K562 (cell line): ENCODE data around the gene ALDH16A1. TPM values are rescaled to one million over a fixed set of nuclear protein-coding genes. Genes with fewer than 3 reads are reported as not detected.

ENCODE experiments used
- PHB2 ChIP-seq: fragments of 450-650 bp; IDR thresholded peaks from 2 replicates; pipeline ENCODE4 v1.6.1; 2017; ENCODE audit warnings: low read depth
- TBP ChIP-seq: optimal IDR thresholded peaks from 2 replicates; pipeline ENCODE3; 2011; ENCODE audit warnings: low read depth, low read length, improper control_type of control experiment
- YY1 ChIP-seq, 3 experiments: IDR thresholded peaks; 2 replicates each; pipeline ENCODE4 v1.6.1; 2011; ENCODE audit warnings: low read length in 2 of 3, mild to moderate bottlenecking in 2 of 3, moderate library complexity in 2 of 3, borderline replicate concordance in 1 of 3, control low read depth in 1 of 3, low read depth in 1 of 3; ENCODE audit not compliant: insufficient read depth in 3 of 3, insufficient replicate concordance in 2 of 3, control insufficient read depth in 1 of 3, insufficient read length in 1 of 3; ENCODE audit errors: extremely low read depth in 1 of 3
- ZNF551 ChIP-seq: fragments of 250-450 bp; sonication (Bioruptor Pico); IDR thresholded peaks from 2 replicates; pipeline ENCODE4 v1.5.0; 2021; ENCODE audit warnings: mild to moderate bottlenecking, moderate library complexity
- ZNF583 ChIP-seq: fragments of 250-450 bp; sonication (Bioruptor Pico); IDR thresholded peaks from 2 replicates; pipeline ENCODE4 v1.4.0; 2020
- polyA plus RNA-seq, 8 experiments: library from polyadenylated mRNA; depleted of rRNA in 4 of 8; stranded (reverse) in 5 of 8; unstranded in 3 of 8; fragments of >200 nt; fragmentation: Nextera tagmentation in 2 of 8; fragmentation: Illumina TruSeq in 1 of 8; extraction: Ambion mirVana in 2 of 8; extraction: Trizol in 1 of 8; gene quantifications; 2 replicates each; pipeline versions ENCODE4 v1.2.1 to v1.2.3, GENCODE V29; 2011 to 2014; ENCODE audit warnings: inconsistent platforms in 1 of 8, missing spikeins in 1 of 8
- total RNA-seq, 7 experiments: library from RNA; depleted of rRNA in 6 of 7; stranded (reverse); fragments of >200 nt in 6 of 7; fragmentation: Illumina TruSeq in 2 of 7; extraction: Trizol in 2 of 7; gene quantifications; 2 replicates each; pipeline versions ENCODE4 v1.2.1 to v1.2.3, GENCODE V29; 2011 to 2021; ENCODE audit warnings: low replicate concordance in 1 of 7
- TF ChIP-seq, protein P1 (sequence below): fragments of 450-650 bp; formaldehyde crosslinking; IDR thresholded peaks from 2 replicates; pipeline ENCODE4 v1.4.0; 2022; ENCODE audit warnings: missing genetic modification characterization
- TF ChIP-seq, protein P2 (sequence below), 2 experiments: fragments of 450-650 bp; IDR thresholded peaks; 2 replicates each; pipeline ENCODE4 v1.6.1; 2016; ENCODE audit warnings: mild to moderate bottlenecking in 2 of 2, borderline replicate concordance in 1 of 2, low read depth in 1 of 2, moderate library complexity in 1 of 2
- TF ChIP-seq, protein P3 (sequence below), 3 experiments: fragments of 200-800 bp in 1 of 3; fragments of 250-450 bp in 1 of 3; fragments of 450-650 bp in 1 of 3; sonication (Bioruptor Pico) in 1 of 3; sonication (Bioruptor generic) in 1 of 3; formaldehyde crosslinking in 1 of 3; IDR thresholded peaks; 2 replicates each; pipeline versions ENCODE4 v1.6.1 to v1.8.0; 2016 to 2022; ENCODE audit warnings: mild to moderate bottlenecking in 2 of 3, missing genetic modification characterization in 2 of 3, missing compliant biosample characterization in 1 of 3, moderate library complexity in 1 of 3

Gene ALDH16A1
- total and polyA plus RNA-seq, 9 of the 15 experiments (the other 6 are each of a cell fraction or from before 2014, with no cell fraction given): 2.2 to 52.2 (median 7.6) TPM

DNA sequence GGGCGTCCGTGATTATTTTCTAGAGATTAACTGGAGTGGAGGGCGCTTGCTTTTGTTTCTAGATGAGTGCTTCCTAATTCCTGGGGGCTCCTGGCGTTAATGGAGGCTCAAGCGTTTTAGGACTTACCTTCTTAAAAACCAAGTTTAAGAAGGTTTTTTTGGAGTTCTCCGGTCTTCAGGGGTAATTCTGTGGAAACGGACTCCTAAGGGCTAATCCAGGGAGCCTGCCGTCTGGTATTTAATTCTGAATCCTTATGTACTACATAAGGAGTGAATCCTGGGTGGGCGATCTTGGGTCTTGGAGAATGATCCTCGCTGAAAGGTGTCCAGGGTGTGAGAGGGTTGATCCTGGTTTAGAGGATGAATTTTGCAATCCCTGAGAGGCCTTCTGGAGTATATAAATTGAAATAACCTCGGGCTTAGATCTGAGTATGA is 43.6 kb downstream of the ALDH16A1 start (continued):
- TF ChIP-seq, protein P1, sequence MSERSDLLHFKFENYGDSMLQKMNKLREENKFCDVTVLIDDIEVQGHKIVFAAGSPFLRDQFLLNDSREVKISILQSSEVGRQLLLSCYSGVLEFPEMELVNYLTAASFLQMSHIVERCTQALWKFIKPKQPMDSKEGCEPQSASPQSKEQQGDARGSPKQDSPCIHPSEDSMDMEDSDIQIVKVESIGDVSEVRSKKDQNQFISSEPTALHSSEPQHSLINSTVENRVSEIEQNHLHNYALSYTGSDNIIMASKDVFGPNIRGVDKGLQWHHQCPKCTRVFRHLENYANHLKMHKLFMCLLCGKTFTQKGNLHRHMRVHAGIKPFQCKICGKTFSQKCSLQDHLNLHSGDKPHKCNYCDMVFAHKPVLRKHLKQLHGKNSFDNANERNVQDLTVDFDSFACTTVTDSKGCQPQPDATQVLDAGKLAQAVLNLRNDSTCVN (CRISPR knock-in tag): no peak
- TF ChIP-seq, protein P2, sequence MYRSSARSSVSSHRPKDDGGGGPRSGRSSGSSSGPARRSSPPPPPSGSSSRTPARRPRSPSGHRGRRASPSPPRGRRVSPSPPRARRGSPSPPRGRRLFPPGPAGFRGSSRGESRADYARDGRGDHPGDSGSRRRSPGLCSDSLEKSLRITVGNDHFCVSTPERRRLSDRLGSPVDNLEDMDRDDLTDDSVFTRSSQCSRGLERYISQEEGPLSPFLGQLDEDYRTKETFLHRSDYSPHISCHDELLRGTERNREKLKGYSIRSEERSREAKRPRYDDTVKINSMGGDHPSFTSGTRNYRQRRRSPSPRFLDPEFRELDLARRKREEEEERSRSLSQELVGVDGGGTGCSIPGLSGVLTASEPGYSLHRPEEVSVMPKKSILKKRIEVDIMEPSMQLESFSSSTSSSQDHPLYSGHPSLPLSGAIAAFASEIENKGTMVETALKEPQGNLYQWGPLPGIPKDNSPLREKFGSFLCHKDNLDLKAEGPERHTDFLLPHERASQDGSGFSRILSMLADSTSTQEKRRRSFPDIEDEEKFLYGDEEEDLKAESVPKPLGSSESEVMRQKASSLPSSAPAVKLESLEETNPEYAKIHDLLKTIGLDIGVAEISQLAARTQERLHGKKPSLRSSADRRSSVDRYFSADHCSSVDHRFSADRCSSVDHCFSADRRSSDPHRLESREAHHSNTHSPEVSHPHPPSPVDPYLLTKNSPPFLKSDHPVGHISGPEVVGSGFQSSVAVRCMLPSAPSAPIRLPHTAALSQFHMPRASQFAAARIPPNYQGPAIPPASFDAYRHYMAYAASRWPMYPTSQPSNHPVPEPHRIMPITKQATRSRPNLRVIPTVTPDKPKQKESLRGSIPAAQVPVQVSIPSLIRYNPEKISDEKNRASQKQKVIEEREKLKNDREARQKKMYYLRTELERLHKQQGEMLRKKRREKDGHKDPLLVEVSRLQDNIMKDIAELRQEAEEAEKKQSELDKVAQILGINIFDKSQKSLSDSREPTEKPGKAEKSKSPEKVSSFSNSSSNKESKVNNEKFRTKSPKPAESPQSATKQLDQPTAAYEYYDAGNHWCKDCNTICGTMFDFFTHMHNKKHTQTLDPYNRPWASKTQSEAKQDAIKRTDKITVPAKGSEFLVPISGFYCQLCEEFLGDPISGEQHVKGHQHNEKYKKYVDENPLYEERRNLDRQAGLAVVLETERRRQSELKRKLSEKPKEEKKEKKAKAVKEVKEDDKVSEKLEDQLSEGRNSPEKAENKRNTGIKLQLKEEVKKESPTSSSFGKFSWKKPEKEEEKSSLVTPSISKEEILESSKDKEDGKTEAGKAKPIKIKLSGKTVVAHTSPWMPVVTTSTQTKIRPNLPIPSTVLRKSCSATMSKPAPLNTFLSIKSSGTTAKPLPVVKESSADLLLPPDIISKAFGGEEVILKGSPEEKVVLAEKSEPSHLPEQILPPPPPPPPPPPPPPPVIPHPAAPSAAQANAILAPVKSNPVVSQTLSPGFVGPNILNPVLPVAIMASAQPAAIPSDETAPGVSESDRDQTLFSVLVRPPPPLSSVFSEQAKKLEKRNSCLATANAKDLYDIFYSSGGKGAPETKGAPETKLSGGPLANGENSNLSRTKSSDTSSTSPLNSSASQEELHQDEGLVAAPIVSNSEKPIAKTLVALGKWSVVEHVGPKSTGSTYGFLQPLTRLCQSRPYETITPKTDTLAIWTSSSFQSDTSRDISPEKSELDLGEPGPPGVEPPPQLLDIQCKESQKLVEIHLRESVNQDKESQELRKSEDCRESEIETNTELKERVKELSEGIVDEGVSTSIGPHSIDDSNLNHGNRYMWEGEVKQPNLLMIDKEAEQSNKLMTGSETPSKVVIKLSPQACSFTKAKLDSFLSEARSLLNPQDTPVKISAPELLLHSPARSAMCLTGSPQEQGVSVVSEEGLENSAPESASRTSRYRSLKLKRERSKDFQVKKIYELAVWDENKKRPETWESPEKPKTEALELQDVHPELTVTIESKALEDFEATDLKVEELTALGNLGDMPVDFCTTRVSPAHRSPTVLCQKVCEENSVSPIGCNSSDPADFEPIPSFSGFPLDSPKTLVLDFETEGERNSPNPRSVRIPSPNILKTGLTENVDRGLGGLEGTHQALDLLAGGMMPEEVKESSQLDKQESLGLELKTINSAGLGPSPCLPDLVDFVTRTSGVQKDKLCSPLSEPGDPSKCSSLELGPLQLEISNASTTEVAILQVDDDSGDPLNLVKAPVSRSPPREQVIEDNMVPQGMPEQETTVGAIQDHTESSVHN (IDR thresholded peaks at IDR 0.05; ENCODE audit: borderline replicate concordance in 1 of 2, low read depth in 1 of 2): no peak
- TF ChIP-seq, protein P3, sequence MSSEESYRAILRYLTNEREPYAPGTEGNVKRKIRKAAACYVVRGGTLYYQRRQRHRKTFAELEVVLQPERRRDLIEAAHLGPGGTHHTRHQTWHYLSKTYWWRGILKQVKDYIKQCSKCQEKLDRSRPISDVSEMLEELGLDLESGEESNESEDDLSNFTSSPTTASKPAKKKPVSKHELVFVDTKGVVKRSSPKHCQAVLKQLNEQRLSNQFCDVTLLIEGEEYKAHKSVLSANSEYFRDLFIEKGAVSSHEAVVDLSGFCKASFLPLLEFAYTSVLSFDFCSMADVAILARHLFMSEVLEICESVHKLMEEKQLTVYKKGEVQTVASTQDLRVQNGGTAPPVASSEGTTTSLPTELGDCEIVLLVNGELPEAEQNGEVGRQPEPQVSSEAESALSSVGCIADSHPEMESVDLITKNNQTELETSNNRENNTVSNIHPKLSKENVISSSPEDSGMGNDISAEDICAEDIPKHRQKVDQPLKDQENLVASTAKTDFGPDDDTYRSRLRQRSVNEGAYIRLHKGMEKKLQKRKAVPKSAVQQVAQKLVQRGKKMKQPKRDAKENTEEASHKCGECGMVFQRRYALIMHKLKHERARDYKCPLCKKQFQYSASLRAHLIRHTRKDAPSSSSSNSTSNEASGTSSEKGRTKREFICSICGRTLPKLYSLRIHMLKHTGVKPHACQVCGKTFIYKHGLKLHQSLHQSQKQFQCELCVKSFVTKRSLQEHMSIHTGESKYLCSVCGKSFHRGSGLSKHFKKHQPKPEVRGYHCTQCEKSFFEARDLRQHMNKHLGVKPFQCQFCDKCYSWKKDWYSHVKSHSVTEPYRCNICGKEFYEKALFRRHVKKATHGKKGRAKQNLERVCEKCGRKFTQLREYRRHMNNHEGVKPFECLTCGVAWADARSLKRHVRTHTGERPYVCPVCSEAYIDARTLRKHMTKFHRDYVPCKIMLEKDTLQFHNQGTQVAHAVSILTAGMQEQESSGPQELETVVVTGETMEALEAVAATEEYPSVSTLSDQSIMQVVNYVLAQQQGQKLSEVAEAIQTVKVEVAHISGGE (CRISPR knock-in tag; IDR thresholded peaks at IDR 0.05): peak in 1 of 3 experiments; percentile 48; a peak in 1 of 6 replicates
- TF ChIP-seq TBP: no peak
- TF ChIP-seq PHB2: no peak
- no peak for TF ChIP-seq YY1 (IDR thresholded peaks at IDR 0.05; ENCODE audit: borderline replicate concordance in 1 of 3, control insufficient read depth in 1 of 3, extremely low read depth in 1 of 3, insufficient read depth in 3 of 3, insufficient read length in 1 of 3, insufficient replicate concordance in 2 of 3, low read depth in 1 of 3, low read length in 2 of 3)
- TF ChIP-seq ZNF551 (CRISPR knock-in tag): no peak
- no peak for TF ChIP-seq ZNF583 (CRISPR knock-in tag)
